Inflammatory macrophage (primary cell): ENCODE data around the gene LPP.

ENCODE experiments used
- DNase-seq, 2 donors: peaks; one replicate each; pipeline ENCODE4 v3.0.0-alpha.2; 2020 to 2022

LPP gene

DNA sequence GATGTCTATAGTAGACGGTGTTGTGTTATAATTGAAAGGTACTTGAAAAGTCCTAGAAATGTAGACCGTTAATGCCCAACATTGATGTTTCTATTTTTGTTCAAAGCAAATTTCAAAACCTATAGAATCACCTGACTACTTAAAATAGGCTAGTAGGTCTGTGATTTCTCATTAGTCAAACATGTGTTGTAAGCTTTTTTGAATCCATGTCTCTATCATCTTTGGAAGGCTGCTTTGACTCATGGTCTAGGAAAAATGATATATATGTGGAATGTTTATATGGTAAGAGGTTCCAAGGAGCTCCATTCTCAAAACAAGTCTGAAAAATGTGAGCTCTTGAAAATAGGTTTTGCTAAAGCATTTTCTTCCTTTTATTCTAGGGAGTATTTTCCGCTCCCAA, 375.3 kb downstream of the LPP start:
- DNase-seq: no peak

- no peak for DNase-seq
Observed at GRCh38 chr3:188530226-188530625, 376.3 kb downstream of the LPP start.

- DNase-seq: no peak
Observed at GRCh38 chr3:188531210-188531609, 377.3 kb downstream of the LPP start.

DNA sequence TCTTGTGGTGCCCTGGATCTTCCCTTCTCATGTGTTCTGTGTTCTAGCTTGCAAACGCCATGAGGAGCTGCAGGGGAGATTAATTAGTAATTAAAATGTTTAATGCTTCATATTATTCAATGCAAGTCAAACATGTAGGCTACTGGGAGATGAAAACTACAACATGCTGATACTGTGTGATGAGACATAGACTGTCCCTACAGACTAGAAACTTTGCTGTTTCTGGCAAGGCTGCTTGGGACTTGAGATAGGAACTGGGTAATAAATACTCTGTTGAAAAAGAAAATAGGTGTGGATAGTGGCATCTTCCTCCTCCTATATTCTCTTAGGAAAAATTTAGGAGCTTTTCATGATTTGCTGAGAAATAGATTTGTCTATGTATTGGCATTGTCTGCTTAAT, 379.2 kb downstream of the LPP start:
- no peak for DNase-seq

GRCh38 chr3:188533612-188534357, 379.8 kb downstream of the LPP start:
- no peak for DNase-seq

DNA sequence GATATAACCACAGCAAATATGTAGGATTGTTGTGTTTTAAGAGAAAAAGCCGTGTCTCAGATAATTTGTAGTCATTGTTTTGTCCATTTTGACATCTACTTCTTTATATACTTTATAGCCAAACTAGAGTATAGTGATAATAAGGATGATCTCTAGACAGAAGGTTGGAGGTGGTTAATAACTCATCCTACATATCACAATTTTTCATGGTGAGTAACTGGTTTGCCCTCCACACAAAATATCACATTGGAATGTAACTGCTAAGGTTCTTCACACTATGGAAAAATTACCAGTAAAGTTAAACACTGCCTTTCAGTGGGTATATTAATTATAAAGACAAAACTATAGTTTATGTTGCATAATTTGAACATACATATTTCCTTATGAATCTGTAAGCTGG, 380.7 kb downstream of the LPP start:
- no peak for DNase-seq

DNA sequence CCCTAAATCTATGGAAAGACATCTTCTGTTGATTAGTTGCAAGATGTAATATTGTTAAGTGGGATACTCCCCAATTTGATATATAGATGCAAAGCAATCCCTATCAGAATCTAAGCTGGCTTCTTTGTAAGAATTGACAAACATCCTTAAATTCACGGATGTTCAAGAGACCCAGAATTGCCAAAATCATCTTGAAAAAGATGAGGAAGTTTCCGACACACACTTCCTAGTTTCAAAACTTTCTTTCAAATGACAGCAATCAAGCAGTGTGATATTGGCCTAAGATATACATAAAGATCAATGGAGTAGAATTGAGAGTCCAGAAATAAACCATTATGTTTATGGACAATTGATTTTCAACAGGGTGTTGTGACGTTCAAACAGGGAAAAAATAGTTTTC, 383.6 kb downstream of the LPP start:
- DNase-seq: peak; percentile 39 to 65

- DNase-seq: no peak
Observed at GRCh38 chr3:188539037-188539436, 385.1 kb downstream of the LPP start.

DNA sequence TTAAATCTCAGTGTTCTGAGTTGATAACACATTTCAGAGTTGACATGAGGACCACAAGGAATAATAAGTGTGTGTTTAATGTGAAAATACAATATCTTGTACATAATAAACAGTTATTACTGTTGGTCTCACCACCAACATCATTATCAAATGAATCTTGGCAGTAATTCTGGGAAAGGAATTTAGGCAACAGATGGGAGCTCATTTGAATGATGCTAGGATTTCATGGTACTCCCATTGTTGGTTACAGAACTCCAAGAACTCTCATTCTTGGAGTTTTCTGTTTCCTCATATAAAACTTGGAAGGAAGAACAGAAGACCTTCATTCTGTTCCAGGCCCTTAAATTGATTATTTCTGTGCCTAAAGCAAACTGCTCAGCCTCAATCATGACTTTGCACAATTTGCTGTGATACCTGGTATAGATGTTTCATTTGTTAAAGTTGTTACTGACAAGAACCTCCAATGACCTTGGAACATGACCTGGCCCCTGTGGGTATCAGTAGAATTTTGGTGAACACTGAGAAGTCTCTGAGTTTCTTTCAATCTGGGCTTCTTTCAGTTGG, 385.8 kb downstream of the LPP start:
- DNase-seq: no peak

GRCh38 chr3:188542196-188542595, 388.2 kb downstream of the LPP start:
- no peak for DNase-seq

DNA sequence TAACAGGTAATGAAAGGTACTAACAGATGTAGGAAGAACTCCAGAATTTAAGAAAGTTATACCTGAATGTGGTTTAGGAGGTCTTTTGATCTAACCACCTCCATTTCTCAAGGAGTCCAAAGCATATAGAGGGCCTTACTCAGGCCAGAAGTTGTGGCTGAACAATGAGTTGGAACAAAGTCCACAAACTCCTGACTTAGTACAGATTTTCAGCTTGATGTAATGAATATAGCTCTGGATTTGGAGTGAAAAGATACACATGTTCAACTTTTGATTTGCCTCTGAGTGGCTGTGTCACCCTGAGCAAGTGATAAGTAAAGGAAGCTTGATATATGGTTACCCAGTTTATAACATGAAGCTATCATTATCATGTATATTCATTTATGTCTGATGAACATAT, 390.1 kb downstream of the LPP start:
- DNase-seq: no peak

- peak; percentile 30 to 68 for DNase-seq
Observed at GRCh38 chr3:188546835-188547670, 393.1 kb downstream of the LPP start.

DNA sequence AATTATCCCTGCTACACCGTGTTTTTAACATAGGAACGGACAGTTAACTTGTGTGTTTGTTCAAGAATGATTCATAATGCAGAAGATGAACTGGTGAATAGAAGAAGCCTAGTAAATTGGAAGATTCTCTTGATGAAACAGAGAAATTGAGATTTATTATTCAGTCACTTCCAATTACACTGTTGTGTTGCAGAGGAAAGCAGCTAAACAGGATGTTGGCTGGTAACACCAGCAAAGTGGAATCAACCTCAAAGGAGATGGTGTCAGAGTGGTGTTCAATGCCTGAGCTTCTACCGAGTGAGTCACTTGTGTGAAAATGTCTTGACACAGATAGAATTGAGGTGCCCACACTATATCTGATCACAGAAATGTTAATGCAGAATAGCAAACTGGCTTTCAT, 399.6 kb downstream of the LPP start:
- DNase-seq: no peak

- no peak for DNase-seq
Observed at GRCh38 chr3:188554404-188554803, 400.4 kb downstream of the LPP start.

DNA sequence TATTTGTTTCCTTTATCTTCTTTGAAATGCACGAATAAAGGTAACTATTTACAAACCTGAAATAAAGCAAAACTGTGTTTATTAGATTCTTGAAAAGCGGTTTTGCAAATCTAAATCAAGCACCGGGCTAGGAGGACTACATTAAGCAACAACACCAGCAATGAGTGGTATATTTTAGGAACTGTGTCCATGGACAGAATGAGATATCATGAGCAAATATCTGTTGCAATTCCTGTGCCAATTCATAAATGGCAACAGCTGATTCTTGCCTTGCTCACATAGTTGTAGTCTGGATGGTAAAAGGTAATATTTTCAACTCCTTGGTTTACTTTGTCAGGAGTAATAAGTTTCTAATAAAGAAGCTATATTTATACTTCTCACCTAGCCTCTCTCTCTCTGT, 403.3 kb downstream of the LPP start:
- peak; percentile 56 to 73 for DNase-seq

GRCh38 chr3:188558343-188559071, 404.6 kb downstream of the LPP start:
- DNase-seq: peak; percentile 63 to 72

- no peak for DNase-seq
Observed at GRCh38 chr3:188559072-188559429, 405.1 kb downstream of the LPP start.

DNA sequence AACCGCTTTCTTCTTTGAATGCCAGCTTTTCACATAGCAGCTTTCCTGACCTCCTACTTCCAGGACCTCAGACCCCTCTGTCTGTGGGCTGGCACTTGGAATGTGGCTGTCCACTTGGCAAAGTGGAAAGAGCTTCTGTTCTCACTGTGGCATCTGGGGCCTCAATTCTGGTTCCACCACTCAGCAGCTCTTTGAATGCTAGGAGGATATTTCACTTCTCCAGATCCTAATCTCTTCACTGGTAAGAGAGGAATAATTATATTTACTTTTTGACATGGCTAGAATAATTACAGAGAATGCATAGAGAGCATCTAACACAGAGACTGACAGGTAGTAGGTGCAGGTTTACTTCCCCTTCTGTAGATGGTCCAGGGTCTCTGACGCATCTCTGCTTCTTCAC, 405.9 kb downstream of the LPP start:
- DNase-seq: no peak

DNA sequence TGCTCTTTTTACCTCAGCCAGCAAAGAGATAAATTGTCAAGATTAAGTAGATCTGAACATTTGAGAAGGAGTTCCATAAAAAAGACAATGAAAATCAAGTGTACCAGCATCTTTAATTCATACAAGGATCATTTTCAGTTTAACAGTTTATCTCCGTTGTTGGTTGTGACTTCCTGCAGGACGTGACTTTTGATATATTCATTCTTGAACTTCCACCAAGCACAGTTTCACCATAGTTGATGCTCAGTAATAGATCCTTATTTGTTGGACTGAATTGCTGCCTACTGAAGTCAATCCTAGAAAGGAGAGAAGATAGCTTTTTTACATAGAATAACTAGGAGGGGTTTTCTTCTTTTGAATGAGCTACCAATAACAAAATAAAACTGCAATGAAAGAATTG, 408.2 kb downstream of the LPP start:
- DNase-seq: peak in 1 of 2 donors; percentile 46

GRCh38 chr3:188567478-188568195, 413.7 kb downstream of the LPP start:
- DNase-seq: no peak

DNA sequence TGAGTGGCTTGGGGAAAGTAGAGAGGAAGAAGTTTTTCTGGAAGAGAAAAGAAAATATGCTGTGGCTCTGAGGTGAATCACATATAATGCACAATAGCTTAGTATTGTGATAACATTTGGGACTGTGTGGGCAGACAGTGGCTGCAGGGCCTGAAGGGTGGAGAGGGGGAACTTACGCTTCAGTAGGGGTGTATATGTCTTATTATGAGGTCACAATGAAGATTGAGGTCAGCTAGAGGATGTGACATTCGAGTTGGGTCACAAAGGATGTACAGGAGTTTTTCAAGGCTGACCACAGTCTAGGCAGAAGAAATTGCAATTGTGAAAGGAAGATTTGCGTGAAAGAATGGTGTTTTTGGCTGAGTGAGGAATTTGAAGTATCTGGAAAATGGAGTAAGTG, 414.8 kb downstream of the LPP start:
- DNase-seq: peak; percentile 65 to 67

GRCh38 chr3:188571531-188572095, 417.7 kb downstream of the LPP start:
- no peak for DNase-seq
